Mesodermal cell (in vitro differentiated cells): Measurements from ENCODE around the gene PRELP.

Experiments
- H3K27ac ChIP-seq: 2 replicates; pipeline ENCODE4 v1.7.0; 2013; ENCODE audit warnings: mild to moderate bottlenecking, low read depth, low read length, moderate library complexity; ENCODE audit not compliant: severe bottlenecking
- H3K36me3 ChIP-seq: 2 replicates; pipeline ENCODE4 v1.7.1; 2013; ENCODE audit warnings: mild to moderate bottlenecking, low read length, moderate library complexity; ENCODE audit not compliant: control insufficient read depth, insufficient read depth
- H3K4me1 ChIP-seq: one replicate; pipeline ENCODE4 v1.7.1; 2013; ENCODE audit warnings: mild to moderate bottlenecking, low read length; ENCODE audit not compliant: insufficient read depth, control insufficient read depth, poor library complexity, severe bottlenecking
- H3K4me3 ChIP-seq: 2 replicates; pipeline ENCODE4 v1.7.0; 2013; ENCODE audit warnings: low read length, control low read depth, mild to moderate bottlenecking; ENCODE audit not compliant: insufficient read depth, poor library complexity, severe bottlenecking; ENCODE audit errors: extremely low read depth
- H3K9me3 ChIP-seq: 2 replicates; pipeline ENCODE4 v1.7.1; 2013; ENCODE audit warnings: mild to moderate bottlenecking, low read length, moderate library complexity; ENCODE audit not compliant: control insufficient read depth
- WGBS, 2 experiments: methylation state at CpG; one replicate each; pipeline ENCODE4 v1.1.5; 2013; ENCODE audit warnings: missing lambda C conversion rate in 2 of 2; ENCODE audit not compliant: insufficient coverage in 2 of 2; 5-methylcytosine and 5-hydroxymethylcytosine counted together

PRELP gene

DNA sequence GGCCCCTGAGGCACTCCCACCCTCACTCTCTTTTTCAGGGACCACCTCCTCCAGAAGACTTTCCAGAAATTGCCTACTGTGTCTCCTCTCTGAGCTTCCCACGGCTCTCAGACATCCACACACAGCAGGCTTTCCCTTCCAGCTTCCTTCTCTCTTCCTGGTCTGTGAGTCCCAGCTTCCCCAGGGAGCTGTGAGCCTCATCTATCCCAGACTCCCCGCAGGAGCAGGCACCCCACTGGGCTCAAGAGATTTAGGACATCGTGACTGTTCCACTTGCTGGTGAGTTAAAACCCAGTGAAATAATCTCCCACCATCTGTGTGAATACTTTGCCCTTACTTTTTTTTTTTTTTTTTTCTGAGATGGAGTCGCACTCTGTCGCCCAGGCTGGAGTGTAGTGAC, 22.0 kb upstream of the PRELP start:
- H3K27ac ChIP-seq = no peak overlapping the region
- no peaks in the 10 kb centered on the region for H3K36me3 ChIP-seq
- no peaks in the 10 kb centered on the region for H3K9me3 ChIP-seq
- no peak overlapping the region for H3K4me3 ChIP-seq
- WGBS, 2 experiments = 40 to 60% methylated on average over 1 to 2 of the region's 5 CpGs
- H3K4me1 ChIP-seq = peaks cover 50% of the 10 kb centered on the region

DNA sequence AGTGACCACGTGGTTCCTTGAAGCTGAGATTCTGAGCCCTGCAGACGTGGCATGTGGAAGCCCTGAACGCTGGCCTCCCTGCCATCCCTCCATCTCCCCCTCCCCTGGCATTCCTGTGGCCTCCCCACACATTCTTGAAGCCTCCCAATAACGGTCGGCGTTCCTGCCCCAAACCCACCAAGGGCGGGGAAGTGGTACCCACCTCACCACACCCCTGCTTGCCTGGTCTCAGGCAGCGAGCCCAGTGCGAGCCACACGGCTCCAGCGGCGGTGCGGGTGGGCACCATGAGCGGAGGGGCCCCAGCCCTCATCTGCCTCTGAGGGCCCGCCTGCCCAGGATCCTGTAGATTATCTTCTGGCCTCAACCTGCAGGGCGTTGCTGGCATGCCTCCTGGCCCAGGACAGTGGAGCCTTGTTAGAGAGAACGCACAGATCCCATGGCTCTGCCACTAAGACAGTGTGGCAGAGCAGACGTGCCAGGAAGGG, 20.6 kb upstream of the PRELP start:
- H3K9me3 ChIP-seq = no peaks in the 10 kb centered on the region
- H3K4me3 ChIP-seq = no peak overlapping the region
- no peak overlapping the region for H3K27ac ChIP-seq
- H3K36me3 ChIP-seq = no peaks in the 10 kb centered on the region
- peaks cover 36% of the 10 kb centered on the region for H3K4me1 ChIP-seq
- WGBS, 2 experiments = 85 to 95% methylated on average over 13 to 15 of the region's 18 CpGs

DNA sequence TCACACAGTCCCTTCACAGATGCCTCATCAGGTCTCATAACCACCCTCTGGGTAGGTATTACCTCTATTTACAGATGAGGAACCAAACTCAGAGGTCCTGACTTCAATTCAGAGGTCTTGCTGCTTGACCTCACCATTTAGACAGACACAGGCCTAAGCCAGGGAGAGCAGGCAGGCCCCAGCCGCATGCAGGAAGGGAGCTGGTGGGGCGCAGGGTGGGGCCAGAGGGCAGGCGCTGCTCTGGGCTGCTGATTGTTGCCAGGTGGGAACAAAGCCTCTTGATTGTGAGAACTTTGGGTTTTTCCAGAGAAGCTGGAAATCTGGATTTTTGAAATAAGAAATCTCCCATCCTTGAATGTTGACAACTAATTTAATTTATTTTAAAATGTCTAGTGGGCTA, 19.9 kb upstream of the PRELP start:
- WGBS, 2 experiments = 100% methylated on average over 1 to 3 of the region's 3 CpGs

DNA sequence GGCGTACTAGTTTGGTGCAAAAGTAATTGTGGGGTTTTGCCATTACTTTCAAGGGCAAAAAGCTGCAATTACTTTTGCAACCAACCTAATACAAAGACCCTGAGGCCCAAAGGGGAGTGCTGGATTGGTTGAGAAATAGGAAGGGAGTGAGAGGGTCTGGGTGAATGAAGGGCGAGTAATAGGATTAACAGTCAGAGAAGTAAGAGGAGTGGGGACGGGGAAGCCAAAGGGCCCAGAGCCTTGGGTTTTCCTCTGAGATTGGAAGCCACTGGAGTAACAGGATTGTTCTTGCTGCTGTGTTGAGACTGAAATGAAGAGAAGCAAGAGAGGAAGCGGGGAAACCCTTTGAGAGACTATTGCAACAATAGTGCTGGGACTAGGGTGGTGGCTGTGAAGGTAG, 19.0 kb upstream of the PRELP start:
- Histone ChIP-seq H3K36me3 (no peaks in the 10 kb centered on the region), H3K9me3 (no peaks in the 10 kb centered on the region), H3K27ac (no peak overlapping the region), H3K4me1 (peaks cover 26% of the 10 kb centered on the region), H3K4me3 (no peak overlapping the region)
- WGBS, 2 experiments = 79 to 95% methylated on average over 3 of the region's 4 CpGs

More for the DNA sequence above, 19.9 kb upstream of the PRELP start:
- Histone ChIP-seq H3K36me3 (no peaks in the 10 kb centered on the region), H3K27ac (no peak overlapping the region), H3K4me1 (peaks cover 29% of the 10 kb centered on the region), H3K4me3 (no peak overlapping the region), H3K9me3 (no peaks in the 10 kb centered on the region)

DNA sequence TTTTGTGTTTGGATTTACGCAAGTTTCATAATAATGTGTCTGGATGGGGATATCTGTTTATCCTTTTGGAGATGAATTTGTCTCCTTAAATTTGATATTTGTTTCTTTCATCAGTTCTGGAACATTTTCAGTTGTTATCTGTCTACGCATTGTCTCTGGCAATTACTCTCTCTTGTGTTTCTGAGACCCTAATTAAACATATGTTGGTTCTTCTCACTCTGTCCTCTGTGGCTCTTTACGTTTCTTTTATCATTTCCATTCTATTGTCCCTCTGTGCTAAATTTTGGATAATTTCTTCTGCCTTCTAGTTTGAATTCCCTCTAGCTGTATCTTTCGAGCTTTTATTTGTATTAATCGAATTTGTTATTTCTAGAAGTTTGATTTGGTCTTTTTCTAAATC, 17.5 kb upstream of the PRELP start:
- H3K4me1 ChIP-seq = peaks cover 24% of the 10 kb centered on the region
- H3K9me3 ChIP-seq = no peaks in the 10 kb centered on the region
- H3K36me3 ChIP-seq = no peaks in the 10 kb centered on the region
- 80 to 100% methylated on average over 1 to 2 of the region's 5 CpGs for WGBS, 2 experiments
- no peak overlapping the region for H3K27ac ChIP-seq
- no peak overlapping the region for H3K4me3 ChIP-seq

DNA sequence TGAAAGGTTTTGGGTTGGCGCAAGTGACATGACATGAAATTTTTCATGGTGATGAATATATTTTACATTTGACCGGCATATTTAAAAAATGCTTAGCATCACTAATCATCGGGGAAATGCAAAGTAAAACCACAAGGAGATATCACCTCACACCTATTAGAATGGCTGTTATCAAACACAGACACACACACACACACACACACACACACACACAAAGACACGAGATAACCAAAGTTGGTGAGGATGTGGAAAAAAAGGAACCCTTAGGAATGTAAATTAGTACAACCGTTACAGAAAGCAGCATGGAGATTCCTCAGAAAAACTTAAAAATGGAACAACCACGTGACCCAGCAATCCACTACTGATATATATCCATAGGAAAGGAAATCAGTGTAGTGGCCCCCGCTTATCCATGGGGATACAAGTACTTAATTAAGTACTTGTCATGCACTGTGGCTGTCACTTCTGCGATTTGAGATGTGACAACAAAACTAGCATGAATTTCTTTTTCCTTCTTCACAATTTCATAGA, 15.9 kb upstream of the PRELP start:
- Histone ChIP-seq H3K4me3 (no peak overlapping the region), H3K36me3 (no peaks in the 10 kb centered on the region), H3K4me1 (peaks cover 33% of the 10 kb centered on the region), H3K27ac (no peak overlapping the region), H3K9me3 (no peaks in the 10 kb centered on the region)
- 81 to 100% methylated on average over 2 to 3 of the region's 8 CpGs for WGBS, 2 experiments

DNA sequence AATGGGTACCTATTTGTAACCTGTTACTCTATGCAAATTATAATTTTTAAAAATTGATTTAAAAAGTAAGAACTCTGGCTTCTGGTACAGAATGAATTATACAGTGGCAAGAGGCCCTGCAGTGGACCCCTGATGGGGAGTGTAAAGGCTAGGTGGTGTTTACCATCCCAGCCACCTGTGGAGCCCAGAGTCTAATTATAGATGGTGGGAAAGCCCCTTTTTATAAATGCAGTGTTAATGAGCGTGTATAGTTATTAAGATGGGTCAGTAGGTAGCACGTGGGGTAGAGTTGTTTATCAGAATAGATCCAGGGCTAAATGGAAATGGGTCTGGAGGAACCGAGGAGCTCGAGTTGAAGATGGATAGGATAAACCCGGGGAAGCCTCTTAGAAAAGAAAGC, 13.9 kb upstream of the PRELP start:
- H3K27ac ChIP-seq = no peak overlapping the region
- no peak overlapping the region for H3K4me3 ChIP-seq
- peaks cover 24% of the 10 kb centered on the region for H3K4me1 ChIP-seq
- WGBS, 2 experiments = 61 to 79% methylated on average over 5 of the region's 5 CpGs
- H3K9me3 ChIP-seq = no peaks in the 10 kb centered on the region
- no peaks in the 10 kb centered on the region for H3K36me3 ChIP-seq

DNA sequence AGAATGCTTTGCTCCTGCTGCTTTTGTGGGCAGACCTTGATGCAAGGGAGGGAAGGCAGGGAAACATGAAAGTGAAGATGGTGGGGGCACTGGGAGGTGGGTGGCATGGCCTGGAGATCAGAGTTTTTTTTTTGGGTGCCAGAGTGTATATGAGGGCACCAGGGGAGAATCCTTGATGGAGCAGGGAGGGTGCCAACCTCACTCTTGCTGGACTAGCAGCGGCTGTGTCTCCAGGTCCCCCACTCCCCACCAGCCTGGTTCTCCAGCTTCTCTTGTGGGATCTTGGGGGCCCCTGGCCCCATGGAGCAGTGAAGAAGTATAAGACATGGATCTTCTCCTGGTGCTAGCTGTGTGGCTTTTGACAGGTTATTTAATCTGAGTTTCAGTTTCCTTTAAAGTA, 13.5 kb upstream of the PRELP start:
- H3K36me3 ChIP-seq = no peaks in the 10 kb centered on the region
- H3K4me1 ChIP-seq = peaks cover 23% of the 10 kb centered on the region
- WGBS, 2 experiments = no CpG with 5 or more reads among the region's 1 CpG
- no peak overlapping the region for H3K27ac ChIP-seq
- no peaks in the 10 kb centered on the region for H3K9me3 ChIP-seq
- no peak overlapping the region for H3K4me3 ChIP-seq

DNA sequence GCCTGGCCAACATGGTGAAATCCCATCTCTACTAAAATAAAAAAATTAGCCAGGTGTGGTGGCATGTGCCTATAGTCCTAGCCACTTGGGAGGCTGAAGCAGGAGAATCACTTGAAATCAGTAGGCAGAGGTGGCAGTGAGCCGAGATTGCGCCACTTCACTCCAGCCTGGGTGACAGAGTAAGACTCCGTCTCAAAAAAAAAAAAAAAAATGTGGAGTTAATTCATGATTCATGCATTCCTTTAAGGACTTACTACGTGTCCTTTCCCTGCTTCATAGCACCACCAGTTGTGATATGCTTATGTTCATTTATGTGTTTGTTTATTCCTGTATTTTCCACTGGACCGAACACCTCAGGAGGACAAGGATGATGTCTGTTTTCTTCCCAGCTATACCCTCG, 12.7 kb upstream of the PRELP start:
- H3K4me1 ChIP-seq = peaks cover 23% of the 10 kb centered on the region
- H3K9me3 ChIP-seq = no peaks in the 10 kb centered on the region
- 84 to 100% methylated on average over 1 to 3 of the region's 6 CpGs for WGBS, 2 experiments
- no peaks in the 10 kb centered on the region for H3K36me3 ChIP-seq
- H3K4me3 ChIP-seq = no peak overlapping the region
- H3K27ac ChIP-seq = no peak overlapping the region

DNA sequence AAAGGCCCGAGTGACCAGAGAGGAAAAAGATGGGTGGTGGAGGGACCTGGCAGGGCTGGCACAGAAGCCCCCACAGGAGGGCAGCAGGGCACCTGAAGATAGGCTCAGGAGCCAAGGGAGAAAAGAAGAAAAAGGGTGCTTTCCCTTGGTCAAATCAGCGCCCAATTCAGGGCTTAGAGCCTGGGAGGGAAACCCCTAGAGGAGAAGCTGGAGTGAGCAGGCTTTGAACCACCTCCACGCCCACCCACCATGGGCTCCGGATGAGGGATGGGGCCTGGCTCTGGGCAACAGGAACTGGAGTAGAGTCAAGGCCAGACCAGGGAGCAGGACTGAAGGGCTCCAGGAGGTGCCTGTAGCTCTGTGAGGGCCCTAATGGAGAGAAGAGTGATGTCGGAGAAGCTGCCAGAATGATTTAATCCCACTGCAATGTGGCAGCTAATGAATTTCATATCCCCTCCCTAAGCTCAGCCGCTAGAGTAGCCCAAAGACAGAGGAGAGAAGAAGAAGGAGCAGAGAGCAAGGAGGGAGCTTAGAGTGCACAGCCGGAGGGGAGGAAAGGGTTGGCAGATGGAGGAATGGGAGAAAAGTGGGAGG, 12.0 kb upstream of the PRELP start:
- WGBS, 2 experiments = 53 to 63% methylated on average over 4 to 5 of the region's 7 CpGs
- Histone ChIP-seq H3K27ac (peak overlapping the region; percentile 25), H3K9me3 (no peaks in the 10 kb centered on the region), H3K4me3 (no peak overlapping the region), H3K4me1 (peaks cover 23% of the 10 kb centered on the region), H3K36me3 (no peaks in the 10 kb centered on the region)

DNA sequence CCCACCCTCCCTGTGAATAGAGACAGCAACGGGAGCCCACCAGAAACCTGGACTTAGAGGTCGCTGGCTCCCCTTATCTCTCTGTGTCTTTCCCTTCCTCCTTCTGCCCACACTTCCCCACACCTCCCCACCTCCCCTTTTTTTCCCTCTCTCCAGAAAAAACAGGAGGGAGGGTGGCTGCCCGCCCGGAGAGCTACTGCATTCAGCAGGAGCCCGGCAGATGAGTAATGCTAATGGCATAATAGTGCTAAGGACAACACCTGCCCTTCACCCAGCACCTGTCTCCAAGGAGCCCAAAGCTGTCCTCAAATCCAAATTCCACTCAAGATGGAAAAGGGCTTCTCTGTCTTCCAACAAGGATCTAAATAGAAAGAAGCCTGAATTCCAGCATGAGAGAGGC, 11.4 kb upstream of the PRELP start:
- no peaks in the 10 kb centered on the region for H3K36me3 ChIP-seq
- H3K9me3 ChIP-seq = no peaks in the 10 kb centered on the region
- H3K4me3 ChIP-seq = no peak overlapping the region
- H3K4me1 ChIP-seq = peaks cover 23% of the 10 kb centered on the region
- no peak overlapping the region for H3K27ac ChIP-seq
- 50% methylated on average over 1 of the region's 5 CpGs; no CpG with 5 or more reads in 1 of the 2 experiments for WGBS, 2 experiments
